ENCODE results near the gene AQP10. TPM values are rescaled to one million over a fixed set of nuclear protein-coding genes. Genes with fewer than 3 reads are reported as not detected.
"Not testable (repeated sequence)": the region's sequence is repeated elsewhere in the genome, so short reads cannot be mapped to it uniquely, and the experiment has no call there.

The AQP10 gene
- polyA plus RNA-seq, 1 experiment = not detected

GRCh38 chr1:154306151-154306550 is 14.7 kb upstream of the AQP10 start:
- H3K9me3 ChIP-seq (ENCODE audit: control insufficient read depth, insufficient read depth, low read length) = no peaks in the 10 kb centered on the region
- TF ChIP-seq, protein P1, sequence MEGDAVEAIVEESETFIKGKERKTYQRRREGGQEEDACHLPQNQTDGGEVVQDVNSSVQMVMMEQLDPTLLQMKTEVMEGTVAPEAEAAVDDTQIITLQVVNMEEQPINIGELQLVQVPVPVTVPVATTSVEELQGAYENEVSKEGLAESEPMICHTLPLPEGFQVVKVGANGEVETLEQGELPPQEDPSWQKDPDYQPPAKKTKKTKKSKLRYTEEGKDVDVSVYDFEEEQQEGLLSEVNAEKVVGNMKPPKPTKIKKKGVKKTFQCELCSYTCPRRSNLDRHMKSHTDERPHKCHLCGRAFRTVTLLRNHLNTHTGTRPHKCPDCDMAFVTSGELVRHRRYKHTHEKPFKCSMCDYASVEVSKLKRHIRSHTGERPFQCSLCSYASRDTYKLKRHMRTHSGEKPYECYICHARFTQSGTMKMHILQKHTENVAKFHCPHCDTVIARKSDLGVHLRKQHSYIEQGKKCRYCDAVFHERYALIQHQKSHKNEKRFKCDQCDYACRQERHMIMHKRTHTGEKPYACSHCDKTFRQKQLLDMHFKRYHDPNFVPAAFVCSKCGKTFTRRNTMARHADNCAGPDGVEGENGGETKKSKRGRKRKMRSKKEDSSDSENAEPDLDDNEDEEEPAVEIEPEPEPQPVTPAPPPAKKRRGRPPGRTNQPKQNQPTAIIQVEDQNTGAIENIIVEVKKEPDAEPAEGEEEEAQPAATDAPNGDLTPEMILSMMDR (IDR thresholded peaks at IDR 0.05; ENCODE audit: low read depth, low read length) = no peak
- ChIA-PET CTCF (interaction anchor here (1.2 to 1.3 kb wide), 2 partner anchors 18 to 20 kb away, joined by 4 to 5 read pairs; no protein-coding TSS in a partner anchor), POLR2A (no interaction called here)
- no peak overlapping the region for H3K27ac ChIP-seq (ENCODE audit: low read depth, low read length)
- no peak for DNase-seq (ENCODE audit: low read depth, low spot score)
- no peaks in the 10 kb centered on the region for H3K27me3 ChIP-seq (ENCODE audit: control insufficient read depth, insufficient read depth, low read length)
- no peak overlapping the region for H3K4me3 ChIP-seq (ENCODE audit: low read depth, low read length)

- H3K27ac ChIP-seq (ENCODE audit: low read depth, low read length); POLR2A ChIA-PET; DNase-seq (ENCODE audit: low read depth, low spot score); H3K27me3 ChIP-seq (ENCODE audit: control insufficient read depth, insufficient read depth, low read length); H3K4me3 ChIP-seq (ENCODE audit: low read depth, low read length); H3K9me3 ChIP-seq (ENCODE audit: control insufficient read depth, insufficient read depth, low read length); CTCF ChIA-PET: not testable (repeated sequence)
These were observed 13.1 kb upstream of the AQP10 start for GRCh38 chr1:154307670-154308270.

GRCh38 chr1:154309136-154309535 is 11.8 kb upstream of the AQP10 start:
- CTCF ChIA-PET = interaction anchor here (1.7 kb wide), 1 partner anchor 15 kb away, joined by 7 read pairs; the partner anchor contains the start of gene ATP8B2
- H3K4me3 ChIP-seq (ENCODE audit: low read depth, low read length); H3K27me3 ChIP-seq (ENCODE audit: control insufficient read depth, insufficient read depth, low read length); POLR2A ChIA-PET; H3K9me3 ChIP-seq (ENCODE audit: control insufficient read depth, insufficient read depth, low read length); H3K27ac ChIP-seq (ENCODE audit: low read depth, low read length); DNase-seq (ENCODE audit: low read depth, low spot score): not testable (repeated sequence)

GRCh38 chr1:154312229-154313065 is 8.4 kb upstream of the AQP10 start:
- CTCF ChIA-PET = interaction anchor here (0.5 kb wide), 1 partner anchor 10 kb away, joined by 6 read pairs; no protein-coding TSS in a partner anchor
- H3K4me3 ChIP-seq (ENCODE audit: low read depth, low read length); H3K9me3 ChIP-seq (ENCODE audit: control insufficient read depth, insufficient read depth, low read length); H3K27ac ChIP-seq (ENCODE audit: low read depth, low read length); POLR2A ChIA-PET; H3K27me3 ChIP-seq (ENCODE audit: control insufficient read depth, insufficient read depth, low read length); DNase-seq (ENCODE audit: low read depth, low spot score): not testable (repeated sequence)

DNA sequence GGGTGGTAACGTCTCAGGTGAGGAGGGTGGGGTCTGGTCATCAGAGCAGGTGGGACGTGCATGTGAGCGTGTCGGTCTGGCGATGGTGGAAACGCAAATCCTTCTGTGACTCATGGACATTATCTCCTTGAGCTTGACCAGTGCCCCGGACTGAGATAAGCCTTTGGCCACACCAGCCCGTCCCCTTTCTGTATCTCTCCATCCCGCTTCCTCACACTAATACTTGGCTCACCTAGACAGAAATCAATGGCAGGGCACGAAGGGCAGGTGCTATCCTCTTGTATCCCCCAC is 7.9 kb upstream of the AQP10 start:
- POLR2A ChIA-PET = no interaction called here
- H3K27ac ChIP-seq (ENCODE audit: low read depth, low read length) = no peak overlapping the region
- DNase-seq (ENCODE audit: low read depth, low spot score) = no peak
- no peak overlapping the region for H3K4me3 ChIP-seq (ENCODE audit: low read depth, low read length)
- peaks cover 4% of the 10 kb centered on the region; the same call in 1 of the 2 replicates for H3K9me3 ChIP-seq (ENCODE audit: control insufficient read depth, insufficient read depth, low read length)
- CTCF ChIA-PET = no interaction called here
- TF ChIP-seq, protein P1 (IDR thresholded peaks at IDR 0.05; ENCODE audit: low read depth, low read length) = no peak
- H3K27me3 ChIP-seq (ENCODE audit: control insufficient read depth, insufficient read depth, low read length) = peaks cover 6% of the 10 kb centered on the region

- H3K9me3 ChIP-seq (ENCODE audit: control insufficient read depth, insufficient read depth, low read length); H3K27me3 ChIP-seq (ENCODE audit: control insufficient read depth, insufficient read depth, low read length); H3K4me3 ChIP-seq (ENCODE audit: low read depth, low read length); H3K27ac ChIP-seq (ENCODE audit: low read depth, low read length); DNase-seq (ENCODE audit: low read depth, low spot score): not testable (repeated sequence)
- ChIA-PET POLR2A (interaction anchor here (0.6 to 0.9 kb wide), 2 partner anchors 12 to 42 kb away, joined by 3 to 10 read pairs; no protein-coding TSS in a partner anchor), CTCF (interaction anchor here (2.1 kb wide), 1 partner anchor 20 kb away, joined by 9 read pairs; no protein-coding TSS in a partner anchor)
These were observed 6.7 kb upstream of the AQP10 start for GRCh38 chr1:154314226-154314625.

- peaks cover 11% of the 10 kb centered on the region for H3K27me3 ChIP-seq (ENCODE audit: control insufficient read depth, insufficient read depth, low read length)
- ChIA-PET POLR2A (no interaction called here), CTCF (interaction anchor here (1.5 to 2.1 kb wide), 2 partner anchors 8 to 10 kb away, joined by 3 to 7 read pairs; partner anchors contain the start of gene ATP8B2)
- TF ChIP-seq, protein P1 (IDR thresholded peaks at IDR 0.05; ENCODE audit: low read depth, low read length) = no peak
- H3K27ac ChIP-seq (ENCODE audit: low read depth, low read length) = no peak overlapping the region
- H3K4me3 ChIP-seq (ENCODE audit: low read depth, low read length) = no peak overlapping the region
- no peak for DNase-seq (ENCODE audit: low read depth, low spot score)
- H3K9me3 ChIP-seq (ENCODE audit: control insufficient read depth, insufficient read depth, low read length) = peaks cover 4% of the 10 kb centered on the region; the same call in 1 of the 2 replicates
These were observed 4.2 kb upstream of the AQP10 start for GRCh38 chr1:154316704-154317103.
